WTC11 (cell line): Measurements from ENCODE around the gene MEIS3. TPM values are rescaled to one million over a fixed set of nuclear protein-coding genes. Genes with fewer than 3 reads are reported as not detected.
"Not testable (repeated sequence)": the region's sequence is repeated elsewhere in the genome, so short reads cannot be mapped to it uniquely, and the experiment has no call there.

Experiments used
- ATAC-seq: fragments of 200-7000 bp; cut with Tn5 transposase; 2 replicates; pipeline ENCODE4 v1.10.0; 2021; ENCODE audit warnings: mild to moderate bottlenecking, moderate library complexity
- CTCF ChIA-PET: fragments of 300-600 bp; sonication (Branson Sonifier 250); formaldehyde crosslinking; loops from one replicate; lab custom pipeline; 2021; ENCODE audit warnings: antibody characterized with exemption; lab: Charles Lee
- POLR2A ChIA-PET: fragments of 350-600 bp; sonication (Branson Sonifier 250); formaldehyde crosslinking; loops from one replicate; lab custom pipeline; 2021; ENCODE audit warnings: antibody characterized with exemption; lab: Charles Lee
- DNase-seq: peaks from one replicate; pipeline ENCODE4 v3.0.0; 2021; ENCODE audit warnings: low spot score
- H3K27ac Mint-ChIP-seq: 2 replicates; pipeline ENCODE4 v1.8.0; 2021; ENCODE audit warnings: mixed read lengths
- H3K27me3 Mint-ChIP-seq: 2 replicates; pipeline ENCODE4 v1.8.0; 2021; ENCODE audit warnings: low read depth, mild to moderate bottlenecking, moderate library complexity, mixed read lengths
- H3K36me3 Mint-ChIP-seq: 2 replicates; pipeline ENCODE4 v1.8.0; 2021; ENCODE audit warnings: mixed read lengths
- H3K4me1 Mint-ChIP-seq: 2 replicates; pipeline ENCODE4 v1.8.0; 2022; ENCODE audit warnings: mixed read lengths
- H3K4me3 Mint-ChIP-seq: 2 replicates; pipeline ENCODE4 v1.8.0; 2021; ENCODE audit warnings: mild to moderate bottlenecking, moderate library complexity, mixed read lengths
- H3K9me3 Mint-ChIP-seq: 2 replicates; pipeline ENCODE4 v1.8.0; 2021; ENCODE audit warnings: mixed read lengths
- ATF1 ChIP-seq: sonication (generic); formaldehyde crosslinking; IDR thresholded peaks from 2 replicates; pipeline ENCODE4 v1.8.1; 2023; ENCODE audit warnings: mild to moderate bottlenecking, moderate library complexity, missing genetic modification reagents
- HMGA2 ChIP-seq: fragments of 250-450 bp; sonication (Bioruptor Pico); IDR thresholded peaks from 2 replicates; pipeline ENCODE4 v1.4.0; 2021; ENCODE audit warnings: mild to moderate bottlenecking, moderate library complexity
- OVOL2 ChIP-seq: fragments of 250-450 bp; sonication (Bioruptor Pico); IDR thresholded peaks from 2 replicates; pipeline ENCODE4 v1.9.0; 2021; ENCODE audit warnings: mild to moderate bottlenecking, borderline replicate concordance
- RORB ChIP-seq: fragments of 250-450 bp; sonication (Bioruptor Pico); IDR thresholded peaks from 2 replicates; pipeline ENCODE4 v1.9.0; 2021; ENCODE audit warnings: mild to moderate bottlenecking
- ZNF121 ChIP-seq: sonication (generic); formaldehyde crosslinking; IDR thresholded peaks from 2 replicates; pipeline ENCODE4 v1.8.0; 2023; ENCODE audit warnings: missing genetic modification reagents
- total RNA-seq: library from RNA; stranded (reverse); gene quantifications from 3 replicates; pipeline ENCODE4 v1.2.3, GENCODE V29; 2021
- TF ChIP-seq, protein P1 (sequence below): sonication (generic); formaldehyde crosslinking; IDR thresholded peaks from 2 replicates; pipeline ENCODE4 v1.8.0; 2023; ENCODE audit warnings: missing genetic modification reagents, mild to moderate bottlenecking, borderline replicate concordance
- TF ChIP-seq, protein P2 (sequence below): fragments of 250-450 bp; sonication (Bioruptor Pico); IDR thresholded peaks from 2 replicates; pipeline ENCODE4 v1.9.0; 2021; ENCODE audit warnings: mild to moderate bottlenecking

The MEIS3 gene
- total RNA-seq, 1 experiment from 2014 or later = 38.5 TPM

DNA sequence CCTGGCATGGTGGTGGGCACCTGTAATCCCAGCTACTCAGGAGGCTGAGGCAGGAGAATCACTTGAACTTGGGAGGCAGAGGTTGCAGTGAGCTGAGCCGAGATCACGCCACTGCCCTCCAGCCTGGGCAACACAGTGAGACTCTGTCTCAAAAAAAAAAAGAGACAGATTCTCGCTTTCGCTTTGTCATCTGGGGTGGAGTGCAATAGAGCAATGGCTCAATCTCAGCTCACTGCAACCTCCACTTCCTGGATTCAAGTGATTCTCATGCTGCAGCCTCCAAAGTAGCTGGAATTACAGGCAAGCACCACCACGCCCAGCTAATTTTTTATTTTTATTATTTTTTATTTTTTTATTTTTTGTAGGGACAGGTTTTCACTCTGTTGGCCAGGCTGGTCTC lies 30.6 kb downstream of the MEIS3 start:
- not testable (repeated sequence) for DNase-seq, ATAC-seq, H3K4me3 Mint-ChIP-seq, H3K27ac Mint-ChIP-seq
- ChIA-PET CTCF (interaction anchor here (0.6 to 1.2 kb wide), 4 partner anchors 11 to 40 kb away, joined by 3 to 4 read pairs (median 3); partner anchors contain the start of gene DHX34), POLR2A (interaction anchor here (0.5 kb wide), 1 partner anchor 189 kb away, joined by 4 read pairs; no protein-coding TSS in a partner anchor)
- peaks cover 23% of the 10 kb centered on the region for H3K4me1 Mint-ChIP-seq
- peaks cover 21% of the 10 kb centered on the region for H3K9me3 Mint-ChIP-seq
- TF ChIP-seq ZNF121 (CRISPR knock-in tag) = 0 out of 2 replicates have a peak, but pooled peaks have one; percentile 40
- H3K36me3 Mint-ChIP-seq = peaks cover 18% of the 10 kb centered on the region
- H3K27me3 Mint-ChIP-seq = peaks cover 12% of the 10 kb centered on the region

DNA sequence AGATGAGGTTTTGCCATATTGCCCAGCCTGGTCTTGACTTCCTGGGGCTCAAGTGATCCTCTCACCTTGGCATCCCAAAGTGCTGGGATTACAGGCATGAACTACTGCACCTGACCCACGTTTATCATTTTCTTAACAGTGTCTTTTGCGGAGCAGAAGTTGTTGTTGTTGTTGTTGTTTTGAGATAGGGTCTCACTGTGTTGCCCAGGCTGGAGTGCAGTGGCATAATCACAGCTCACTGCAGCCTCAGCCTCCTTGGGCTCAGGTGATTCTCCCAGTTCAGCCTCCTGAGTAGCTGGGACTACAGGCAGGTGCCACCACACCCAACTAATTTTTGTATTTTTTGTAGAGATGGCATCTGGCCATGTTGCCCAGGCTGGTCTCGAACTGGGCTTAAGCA lies 31.7 kb downstream of the MEIS3 start:
- H3K27me3 Mint-ChIP-seq, H3K36me3 Mint-ChIP-seq, ATAC-seq, POLR2A ChIA-PET, DNase-seq, H3K4me3 Mint-ChIP-seq, H3K27ac Mint-ChIP-seq, CTCF ChIA-PET, H3K9me3 Mint-ChIP-seq: not testable (repeated sequence)
- peak; percentile 90 for TF ChIP-seq ZNF121 (CRISPR knock-in tag)
- H3K4me1 Mint-ChIP-seq = peaks cover 23% of the 10 kb centered on the region

DNA sequence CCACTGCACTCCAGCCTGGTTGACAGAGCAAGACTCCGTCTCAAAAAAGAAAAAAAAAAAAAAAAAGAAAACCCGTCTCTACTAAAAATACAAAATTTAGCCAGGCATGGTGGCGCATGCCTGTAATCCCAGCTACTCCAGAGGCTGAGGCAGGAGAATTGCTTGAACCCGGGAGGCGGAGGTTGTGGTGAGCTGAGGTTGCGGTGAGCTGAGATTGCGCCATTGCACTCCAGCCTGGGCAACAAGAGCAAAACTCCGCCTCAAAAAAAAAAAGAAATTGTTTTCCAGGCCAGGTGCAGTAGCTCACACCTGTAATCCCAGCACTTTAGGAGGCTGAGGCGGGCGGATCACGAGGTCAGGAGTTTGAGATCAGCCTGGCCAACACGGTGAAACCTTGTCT lies 32.7 kb downstream of the MEIS3 start:
- DNase-seq, H3K9me3 Mint-ChIP-seq, H3K4me3 Mint-ChIP-seq, H3K36me3 Mint-ChIP-seq, ATAC-seq, H3K27me3 Mint-ChIP-seq, POLR2A ChIA-PET, H3K27ac Mint-ChIP-seq: not testable (repeated sequence)
- CTCF ChIA-PET = interaction anchor here (0.7 to 1.0 kb wide), 3 partner anchors 28 to 1110 kb away, joined by 3 to 5 read pairs (median 5); partner anchors contain the start of gene DHX34
- H3K4me1 Mint-ChIP-seq = peaks cover 20% of the 10 kb centered on the region

DNA sequence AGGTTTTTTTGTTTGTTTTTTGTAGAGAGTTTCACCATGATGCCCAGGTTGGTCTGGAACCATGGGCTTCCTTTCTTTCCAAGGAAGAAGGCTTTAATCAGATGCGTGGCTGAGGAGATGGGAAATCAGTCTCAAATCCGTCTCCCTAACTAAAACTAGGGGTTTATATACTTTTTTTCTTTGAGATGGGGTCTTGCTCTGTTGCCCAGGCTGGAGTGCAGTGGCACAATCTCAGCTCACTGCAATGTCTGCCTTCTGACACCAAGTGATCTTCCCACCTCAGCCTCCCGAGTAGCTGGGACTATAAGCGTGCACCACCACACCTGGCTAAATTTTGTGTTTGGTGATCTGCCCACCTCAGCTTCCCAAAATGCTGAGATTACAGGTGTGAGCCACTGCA lies 34.8 kb downstream of the MEIS3 start:
- H3K27me3 Mint-ChIP-seq, H3K4me3 Mint-ChIP-seq, DNase-seq, ATAC-seq, H3K4me1 Mint-ChIP-seq, H3K9me3 Mint-ChIP-seq, H3K27ac Mint-ChIP-seq, POLR2A ChIA-PET: not testable (repeated sequence)
- CTCF ChIA-PET = interaction anchor here (0.6 to 3.2 kb wide), 2 partner anchors 35 to 273 kb away, joined by 4 to 9 read pairs; partner anchors contain the start of gene DHX34
- peaks cover 21% of the 10 kb centered on the region for H3K36me3 Mint-ChIP-seq
- peak; percentile 10; the same call in 1 of the 2 replicates for TF ChIP-seq ZNF121 (CRISPR knock-in tag)

DNA sequence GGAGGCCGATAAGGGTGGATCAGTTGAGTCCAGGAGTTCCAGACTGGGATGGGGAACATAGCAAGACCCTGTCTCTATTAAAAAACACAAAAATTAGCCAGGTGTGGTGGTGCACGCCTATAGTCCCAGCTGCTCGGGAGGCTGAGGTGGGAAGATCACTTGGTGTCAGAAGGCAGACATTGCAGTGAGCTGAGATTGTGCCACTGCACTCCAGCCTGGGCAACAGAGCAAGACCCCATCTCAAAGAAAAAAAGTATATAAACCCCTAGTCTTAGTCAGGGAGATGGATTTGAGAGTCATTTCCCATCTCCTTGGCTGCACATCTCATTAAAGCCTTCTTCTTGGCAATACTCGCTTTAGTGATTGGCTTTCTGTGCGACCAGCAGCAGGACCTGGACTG lies 35.4 kb downstream of the MEIS3 start:
- H3K27me3 Mint-ChIP-seq, H3K4me1 Mint-ChIP-seq, DNase-seq, POLR2A ChIA-PET, ATAC-seq, H3K9me3 Mint-ChIP-seq, H3K27ac Mint-ChIP-seq, H3K4me3 Mint-ChIP-seq: not testable (repeated sequence)
- H3K36me3 Mint-ChIP-seq = peaks cover 21% of the 10 kb centered on the region
- CTCF ChIA-PET = interaction anchor here (0.6 to 4.6 kb wide), 3 partner anchors 7 to 273 kb away, joined by 4 to 29 read pairs (median 9); partner anchors contain the start of gene DHX34
- TF ChIP-seq ZNF121 (CRISPR knock-in tag) = 0 out of 2 replicates have a peak, but pooled peaks have one; percentile 61

DNA sequence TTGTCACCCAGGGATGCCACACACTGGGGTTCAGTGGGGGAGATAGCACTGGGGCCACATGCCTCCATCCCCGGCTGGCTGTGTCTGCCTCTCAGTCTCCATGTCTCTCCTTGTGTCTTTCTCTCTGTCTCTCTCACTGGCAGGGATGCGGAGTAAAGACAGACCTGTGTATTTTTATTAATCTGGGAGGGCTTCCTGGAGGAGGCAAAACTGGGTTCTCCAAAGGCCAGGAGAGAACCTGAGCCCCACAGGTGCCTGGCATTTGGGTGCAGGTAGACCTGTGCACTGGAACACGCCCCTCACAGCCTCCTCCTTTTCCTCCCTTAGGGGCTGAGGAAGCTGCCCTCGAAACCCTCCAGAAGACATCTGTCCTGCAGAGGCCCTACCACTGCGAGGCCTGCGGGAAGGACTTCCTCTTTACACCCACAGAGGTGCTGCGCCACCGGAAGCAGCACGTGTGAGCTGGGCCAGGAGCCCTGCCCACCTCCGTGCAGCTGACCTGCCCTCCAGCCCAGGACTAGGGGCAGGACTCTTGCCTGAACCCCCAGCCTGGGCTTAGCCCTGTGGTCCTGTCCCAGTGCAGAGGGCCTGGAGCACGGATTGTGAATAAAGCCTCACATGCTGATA lies 37.6 kb downstream of the MEIS3 start:
- no peaks in the 10 kb centered on the region for H3K9me3 Mint-ChIP-seq
- H3K27ac Mint-ChIP-seq = no peak overlapping the region
- peaks cover 7% of the 10 kb centered on the region; the same call in 1 of the 2 replicates for H3K4me1 Mint-ChIP-seq
- H3K4me3 Mint-ChIP-seq = no peak overlapping the region
- H3K36me3 Mint-ChIP-seq = peaks cover 33% of the 10 kb centered on the region
- ChIA-PET CTCF (interaction anchor here (1.3 to 4.6 kb wide), 2 partner anchors 9 to 47 kb away, joined by 6 to 29 read pairs; no protein-coding TSS in a partner anchor), POLR2A (interaction anchor here (1.6 kb wide), 1 partner anchor 10 kb away, joined by 6 read pairs; no protein-coding TSS in a partner anchor)
- TF ChIP-seq, protein P1, sequence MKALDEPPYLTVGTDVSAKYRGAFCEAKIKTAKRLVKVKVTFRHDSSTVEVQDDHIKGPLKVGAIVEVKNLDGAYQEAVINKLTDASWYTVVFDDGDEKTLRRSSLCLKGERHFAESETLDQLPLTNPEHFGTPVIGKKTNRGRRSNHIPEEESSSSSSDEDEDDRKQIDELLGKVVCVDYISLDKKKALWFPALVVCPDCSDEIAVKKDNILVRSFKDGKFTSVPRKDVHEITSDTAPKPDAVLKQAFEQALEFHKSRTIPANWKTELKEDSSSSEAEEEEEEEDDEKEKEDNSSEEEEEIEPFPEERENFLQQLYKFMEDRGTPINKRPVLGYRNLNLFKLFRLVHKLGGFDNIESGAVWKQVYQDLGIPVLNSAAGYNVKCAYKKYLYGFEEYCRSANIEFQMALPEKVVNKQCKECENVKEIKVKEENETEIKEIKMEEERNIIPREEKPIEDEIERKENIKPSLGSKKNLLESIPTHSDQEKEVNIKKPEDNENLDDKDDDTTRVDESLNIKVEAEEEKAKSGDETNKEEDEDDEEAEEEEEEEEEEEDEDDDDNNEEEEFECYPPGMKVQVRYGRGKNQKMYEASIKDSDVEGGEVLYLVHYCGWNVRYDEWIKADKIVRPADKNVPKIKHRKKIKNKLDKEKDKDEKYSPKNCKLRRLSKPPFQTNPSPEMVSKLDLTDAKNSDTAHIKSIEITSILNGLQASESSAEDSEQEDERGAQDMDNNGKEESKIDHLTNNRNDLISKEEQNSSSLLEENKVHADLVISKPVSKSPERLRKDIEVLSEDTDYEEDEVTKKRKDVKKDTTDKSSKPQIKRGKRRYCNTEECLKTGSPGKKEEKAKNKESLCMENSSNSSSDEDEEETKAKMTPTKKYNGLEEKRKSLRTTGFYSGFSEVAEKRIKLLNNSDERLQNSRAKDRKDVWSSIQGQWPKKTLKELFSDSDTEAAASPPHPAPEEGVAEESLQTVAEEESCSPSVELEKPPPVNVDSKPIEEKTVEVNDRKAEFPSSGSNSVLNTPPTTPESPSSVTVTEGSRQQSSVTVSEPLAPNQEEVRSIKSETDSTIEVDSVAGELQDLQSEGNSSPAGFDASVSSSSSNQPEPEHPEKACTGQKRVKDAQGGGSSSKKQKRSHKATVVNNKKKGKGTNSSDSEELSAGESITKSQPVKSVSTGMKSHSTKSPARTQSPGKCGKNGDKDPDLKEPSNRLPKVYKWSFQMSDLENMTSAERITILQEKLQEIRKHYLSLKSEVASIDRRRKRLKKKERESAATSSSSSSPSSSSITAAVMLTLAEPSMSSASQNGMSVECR = no peak
- TF ChIP-seq HMGA2 (CRISPR knock-in tag) = no peak
- TF ChIP-seq OVOL2 (CRISPR knock-in tag) = no peak
- TF ChIP-seq RORB = no peak
- TF ChIP-seq ATF1 = no peak
- TF ChIP-seq, protein P2, sequence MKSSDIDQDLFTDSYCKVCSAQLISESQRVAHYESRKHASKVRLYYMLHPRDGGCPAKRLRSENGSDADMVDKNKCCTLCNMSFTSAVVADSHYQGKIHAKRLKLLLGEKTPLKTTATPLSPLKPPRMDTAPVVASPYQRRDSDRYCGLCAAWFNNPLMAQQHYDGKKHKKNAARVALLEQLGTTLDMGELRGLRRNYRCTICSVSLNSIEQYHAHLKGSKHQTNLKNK (CRISPR knock-in tag) = no peak
- ATAC-seq (no peak), DNase-seq (no peak)
- no peaks in the 10 kb centered on the region for H3K27me3 Mint-ChIP-seq
